ENCODE results near the gene INO80E. TPM values are rescaled to one million over a fixed set of nuclear protein-coding genes. Genes with fewer than 3 reads are reported as not detected.

INO80E gene
- total and polyA plus RNA-seq, 8 donors, result 3.5 to 319 (median 52.3) TPM

DNA sequence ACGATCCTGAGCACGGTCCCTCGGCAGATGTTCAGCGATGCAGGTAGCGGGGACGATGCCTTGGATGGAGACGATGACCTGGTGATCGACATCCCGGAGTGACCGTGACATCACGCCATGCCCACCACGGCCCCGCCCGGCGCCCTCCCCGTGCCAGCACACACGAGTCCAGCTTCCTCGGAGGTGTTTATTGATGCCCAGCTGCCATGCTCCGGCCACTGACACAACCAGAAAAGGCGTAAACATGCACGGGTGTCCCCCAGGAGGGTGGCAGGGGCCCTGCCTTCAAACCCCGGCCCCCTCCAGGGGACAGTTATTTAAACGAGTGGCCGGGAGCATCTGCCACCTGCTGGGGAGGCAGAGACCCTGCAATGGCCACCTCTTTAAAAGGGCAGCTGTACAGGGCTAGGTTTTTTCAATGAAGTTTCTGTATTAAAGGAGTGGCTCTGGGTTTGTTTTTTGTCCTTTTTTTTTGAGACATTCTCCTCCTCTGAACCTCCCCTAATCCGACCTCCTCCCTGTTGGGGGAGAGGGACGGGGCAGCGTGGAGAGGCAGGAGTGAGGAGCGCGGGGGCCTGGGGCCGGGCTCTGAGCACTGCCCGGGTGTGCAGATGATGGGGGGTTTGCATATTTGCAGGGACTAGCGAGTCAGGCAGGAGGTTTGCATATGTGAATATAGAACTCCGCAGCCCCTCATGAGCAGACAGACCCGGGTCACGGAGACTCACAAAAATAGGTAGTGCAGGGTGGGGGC is 9.5 kb downstream of the INO80E start:
- Histone ChIP-seq H3K9me3 (no peaks in the 10 kb centered on the region), H3K27me3 (peaks cover 13 to 32% (median 16%) of the 10 kb centered on the region in 3 donors), H3K4me3 (no peak overlapping the region), H3K36me3 (peaks cover 0 to 37% (median 33%) of the 10 kb centered on the region in 4 donors), H3K27ac (no peak overlapping the region), H3K4me1 (peaks cover 11 to 29% (median 26%) of the 10 kb centered on the region in 4 donors)
- intact Hi-C loops (cut with DNase I; ENCODE audit: low total_unique reads), result no loop called here
- peak; percentile 32 to 69 for DNase-seq
- WGBS, 5 donors, result 47 to 61% (median 55%) methylated on average over 12 to 35 of the region's 35 CpGs
- TF ChIP-seq POLR2A (IDR thresholded peaks at IDR 0.05), result no peak
- TF ChIP-seq, protein P1, sequence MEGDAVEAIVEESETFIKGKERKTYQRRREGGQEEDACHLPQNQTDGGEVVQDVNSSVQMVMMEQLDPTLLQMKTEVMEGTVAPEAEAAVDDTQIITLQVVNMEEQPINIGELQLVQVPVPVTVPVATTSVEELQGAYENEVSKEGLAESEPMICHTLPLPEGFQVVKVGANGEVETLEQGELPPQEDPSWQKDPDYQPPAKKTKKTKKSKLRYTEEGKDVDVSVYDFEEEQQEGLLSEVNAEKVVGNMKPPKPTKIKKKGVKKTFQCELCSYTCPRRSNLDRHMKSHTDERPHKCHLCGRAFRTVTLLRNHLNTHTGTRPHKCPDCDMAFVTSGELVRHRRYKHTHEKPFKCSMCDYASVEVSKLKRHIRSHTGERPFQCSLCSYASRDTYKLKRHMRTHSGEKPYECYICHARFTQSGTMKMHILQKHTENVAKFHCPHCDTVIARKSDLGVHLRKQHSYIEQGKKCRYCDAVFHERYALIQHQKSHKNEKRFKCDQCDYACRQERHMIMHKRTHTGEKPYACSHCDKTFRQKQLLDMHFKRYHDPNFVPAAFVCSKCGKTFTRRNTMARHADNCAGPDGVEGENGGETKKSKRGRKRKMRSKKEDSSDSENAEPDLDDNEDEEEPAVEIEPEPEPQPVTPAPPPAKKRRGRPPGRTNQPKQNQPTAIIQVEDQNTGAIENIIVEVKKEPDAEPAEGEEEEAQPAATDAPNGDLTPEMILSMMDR (IDR thresholded peaks at IDR 0.05), result peak in 5 of 7 experiments; percentile 63 to 82 (median 78)

DNA sequence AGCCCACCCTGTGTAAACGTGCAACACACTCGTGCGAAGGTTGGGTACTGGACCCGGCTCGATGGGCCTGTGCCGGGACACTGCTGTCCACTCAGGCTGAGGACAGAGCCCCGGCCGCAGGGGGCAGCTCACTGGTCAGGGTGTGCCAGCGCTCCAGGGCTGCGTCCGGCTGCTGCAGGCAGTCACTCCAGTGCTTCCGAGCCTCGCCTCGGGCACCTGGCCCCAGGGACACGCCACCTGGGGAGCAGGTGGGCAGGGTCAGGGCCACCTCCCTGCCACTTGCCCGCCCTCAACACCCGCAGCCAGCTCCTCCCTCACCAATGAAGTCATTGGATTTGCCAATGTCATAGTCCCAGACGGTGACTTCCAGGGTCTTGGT is 10.0 kb downstream of the INO80E start:
- Histone ChIP-seq H3K4me1 (peaks cover 16 to 35% (median 31%) of the 10 kb centered on the region in 4 donors), H3K27ac (no peak overlapping the region), H3K27me3 (peaks cover 19 to 38% (median 21%) of the 10 kb centered on the region in 3 donors), H3K4me3 (no peak overlapping the region), H3K9me3 (no peaks in the 10 kb centered on the region), H3K36me3 (peaks cover 0 to 31% (median 27%) of the 10 kb centered on the region in 4 donors)
- intact Hi-C loops (cut with DNase I; ENCODE audit: low total_unique reads), result no loop called here
- no peak for DNase-seq
- 57 to 82% (median 79%) methylated on average over 8 to 18 of the region's 18 CpGs for WGBS, 5 donors
- TF ChIP-seq EP300 (IDR thresholded peaks at IDR 0.05), result no peak
- TF ChIP-seq POLR2A (IDR thresholded peaks at IDR 0.05), result no peak
- TF ChIP-seq, protein P1 (IDR thresholded peaks at IDR 0.05), result no peak
- TF ChIP-seq POLR2AphosphoS5 (IDR thresholded peaks at IDR 0.05), result no peak

DNA sequence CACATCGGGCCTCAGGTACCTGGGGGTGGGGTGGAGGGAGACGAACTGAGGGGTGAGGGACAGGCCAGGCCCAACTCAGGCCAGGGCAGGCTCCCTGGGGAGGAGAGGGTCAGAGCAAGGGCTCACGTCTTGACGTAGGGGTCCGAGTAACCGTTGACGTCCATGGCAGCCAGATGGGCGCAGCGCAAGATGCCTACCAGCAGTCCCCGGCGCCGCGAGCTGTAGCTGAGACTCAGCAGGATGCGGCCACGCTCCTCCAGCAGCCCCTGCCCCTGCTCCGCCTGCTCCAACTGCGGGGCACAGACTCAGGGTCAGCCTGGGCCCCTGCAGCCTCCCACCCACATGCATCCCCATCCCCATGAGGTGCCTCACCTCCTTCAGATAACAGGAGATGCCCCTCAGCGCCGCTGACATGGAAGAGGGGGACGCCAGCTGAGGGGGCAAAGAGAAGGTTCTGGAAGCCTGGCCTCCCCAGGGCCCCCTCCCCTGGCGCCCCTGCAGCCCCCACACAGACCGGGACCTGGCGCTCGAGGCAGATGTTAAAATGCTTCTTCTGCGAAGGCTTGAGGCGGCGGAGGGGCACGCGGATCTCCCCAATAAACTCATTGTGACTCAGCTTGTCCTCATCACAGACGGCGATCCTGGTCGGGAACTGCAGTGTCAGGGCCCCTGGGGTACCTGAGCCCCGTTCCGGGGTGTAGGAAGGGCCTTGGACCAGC is 10.8 kb downstream of the INO80E start:
- WGBS, 5 donors, result 78 to 88% (median 85%) methylated on average over 23 to 34 of the region's 34 CpGs
- Histone ChIP-seq H3K4me3 (no peak overlapping the region), H3K36me3 (peaks cover 0 to 24% (median 20%) of the 10 kb centered on the region in 4 donors), H3K9me3 (no peaks in the 10 kb centered on the region), H3K4me1 (peaks cover 24 to 42% (median 38%) of the 10 kb centered on the region in 4 donors), H3K27ac (no peak overlapping the region), H3K27me3 (peaks cover 25 to 45% (median 29%) of the 10 kb centered on the region in 3 donors)
- no peak for DNase-seq
- no peak for TF ChIP-seq POLR2A (IDR thresholded peaks at IDR 0.05)
- no peak for TF ChIP-seq EP300 (IDR thresholded peaks at IDR 0.05)
- TF ChIP-seq, protein P1 (IDR thresholded peaks at IDR 0.05), result no peak
- no peak for TF ChIP-seq POLR2AphosphoS5 (IDR thresholded peaks at IDR 0.05)
- intact Hi-C loops (cut with DNase I; ENCODE audit: low total_unique reads), result no loop called here

DNA sequence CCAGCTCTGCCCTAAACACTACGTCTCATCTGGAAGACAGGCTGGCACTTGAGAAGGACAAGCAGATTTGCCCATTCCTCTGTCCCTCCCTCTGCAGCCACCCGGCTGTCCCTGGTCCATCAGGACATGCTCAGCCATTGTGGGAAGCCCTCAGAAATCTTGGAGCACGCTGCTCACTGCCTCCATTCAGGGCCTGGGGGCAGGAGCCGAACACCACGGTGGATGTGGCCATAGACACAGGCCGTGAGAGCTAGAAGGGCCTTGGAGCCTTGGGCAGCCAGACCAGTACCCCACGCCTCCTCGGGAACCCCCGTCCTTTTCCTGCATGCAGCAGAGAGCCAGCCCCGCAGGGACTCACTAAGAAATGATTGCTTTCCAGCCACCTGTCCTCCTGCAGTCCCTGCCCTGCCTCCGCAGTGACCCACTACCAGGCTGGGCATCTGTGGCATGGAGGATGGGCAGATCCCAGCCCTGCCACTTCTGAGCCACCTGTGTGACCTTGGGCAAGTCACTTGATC is 11.4 kb downstream of the INO80E start:
- intact Hi-C loops (cut with DNase I; ENCODE audit: low total_unique reads), result no loop called here

More for the DNA sequence above, 11.4 kb downstream of the INO80E start:
- Histone ChIP-seq H3K4me1 (peaks cover 25 to 46% (median 40%) of the 10 kb centered on the region in 4 donors), H3K4me3 (no peak overlapping the region), H3K36me3 (peaks cover 0 to 18% (median 14%) of the 10 kb centered on the region in 4 donors), H3K9me3 (no peaks in the 10 kb centered on the region), H3K27me3 (peaks cover 25 to 51% (median 35%) of the 10 kb centered on the region in 3 donors), H3K27ac (no peak overlapping the region)
- no peak for DNase-seq
- TF ChIP-seq, protein P1 (IDR thresholded peaks at IDR 0.05), result no peak
- 60 to 75% (median 68%) methylated on average over 5 to 11 of the region's 11 CpGs for WGBS, 5 donors

All from stomach (tissue), 9 donors.